ENCODE data around the gene KCNJ1. TPM values are rescaled to one million over a fixed set of nuclear protein-coding genes. Genes with fewer than 3 reads are reported as not detected.

KCNJ1 gene
- total RNA-seq, 2 donors from 2014 or later, result not detected

DNA sequence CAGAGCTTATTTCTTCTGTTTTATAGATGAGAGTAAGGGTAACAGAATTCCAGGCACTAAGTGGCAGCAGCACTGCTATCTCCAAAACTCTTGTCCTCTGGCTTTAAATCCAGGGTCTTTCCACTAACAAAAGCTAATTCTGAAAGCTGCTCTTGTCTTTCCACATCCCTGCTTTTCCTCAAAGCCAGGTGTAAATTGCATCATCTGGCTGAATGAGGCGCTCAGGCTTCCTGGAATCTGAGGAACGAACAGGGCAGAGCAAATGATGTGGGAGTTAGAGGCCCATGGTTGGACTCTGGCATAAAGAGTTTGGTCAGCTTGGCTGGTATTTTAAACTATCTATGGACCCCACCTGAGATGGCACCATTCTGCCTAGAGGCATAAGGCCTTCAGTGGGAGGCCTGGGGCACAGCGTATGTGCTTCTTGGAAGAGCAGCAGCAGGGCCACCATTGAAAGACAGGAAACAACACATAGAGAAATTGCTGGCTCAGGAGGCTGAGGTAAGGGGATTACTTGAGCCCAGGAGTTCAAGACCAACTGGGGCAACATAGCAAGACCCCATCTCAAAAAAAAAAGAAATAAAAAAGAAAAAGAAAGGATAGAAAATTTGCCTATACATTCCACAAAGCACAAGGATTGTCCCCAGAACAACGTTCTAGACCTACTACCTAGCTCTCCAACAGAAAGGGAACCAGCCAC lies 25.9 kb upstream of the KCNJ1 start:
- DNase-seq (peak; percentile 50 to 74 (median 58)), ATAC-seq (no peak)
- peaks cover 89% of the 10 kb centered on the region for H3K4me1 ChIP-seq

DNA sequence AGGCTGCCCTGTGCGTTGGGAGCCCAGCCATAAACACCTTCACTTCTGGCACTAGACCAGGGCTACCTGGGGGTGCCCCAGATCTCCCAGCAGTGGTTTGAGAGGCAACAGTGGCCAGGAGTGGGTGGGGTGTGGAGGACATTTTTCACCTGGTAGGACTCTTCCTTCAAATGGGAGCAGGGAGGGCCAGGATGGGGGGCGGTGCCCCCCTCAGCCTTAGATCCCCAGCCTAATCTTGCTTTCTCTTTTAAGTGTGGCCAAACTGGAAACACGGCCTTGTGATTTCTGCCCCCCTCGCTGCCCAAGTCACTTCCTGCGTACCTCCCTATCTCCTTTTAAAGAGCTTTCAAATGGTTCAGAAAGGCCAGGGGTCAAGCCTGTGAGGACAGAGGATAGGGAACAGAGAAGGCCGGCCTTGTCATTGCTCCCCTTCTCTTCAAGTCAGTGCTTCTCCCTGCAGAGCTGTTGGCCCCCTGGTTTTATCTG lies 24.9 kb upstream of the KCNJ1 start:
- ATAC-seq (peak; percentile 22), DNase-seq (peak; percentile 56 to 75 (median 70))
- WGBS, 2 donors, result 6 to 7% methylated on average over 6 of the region's 6 CpGs
- TF ChIP-seq POLR2A (IDR thresholded peaks at IDR 0.05), result peak in 1 of 3 donors; percentile 11
- TF ChIP-seq, protein P1, sequence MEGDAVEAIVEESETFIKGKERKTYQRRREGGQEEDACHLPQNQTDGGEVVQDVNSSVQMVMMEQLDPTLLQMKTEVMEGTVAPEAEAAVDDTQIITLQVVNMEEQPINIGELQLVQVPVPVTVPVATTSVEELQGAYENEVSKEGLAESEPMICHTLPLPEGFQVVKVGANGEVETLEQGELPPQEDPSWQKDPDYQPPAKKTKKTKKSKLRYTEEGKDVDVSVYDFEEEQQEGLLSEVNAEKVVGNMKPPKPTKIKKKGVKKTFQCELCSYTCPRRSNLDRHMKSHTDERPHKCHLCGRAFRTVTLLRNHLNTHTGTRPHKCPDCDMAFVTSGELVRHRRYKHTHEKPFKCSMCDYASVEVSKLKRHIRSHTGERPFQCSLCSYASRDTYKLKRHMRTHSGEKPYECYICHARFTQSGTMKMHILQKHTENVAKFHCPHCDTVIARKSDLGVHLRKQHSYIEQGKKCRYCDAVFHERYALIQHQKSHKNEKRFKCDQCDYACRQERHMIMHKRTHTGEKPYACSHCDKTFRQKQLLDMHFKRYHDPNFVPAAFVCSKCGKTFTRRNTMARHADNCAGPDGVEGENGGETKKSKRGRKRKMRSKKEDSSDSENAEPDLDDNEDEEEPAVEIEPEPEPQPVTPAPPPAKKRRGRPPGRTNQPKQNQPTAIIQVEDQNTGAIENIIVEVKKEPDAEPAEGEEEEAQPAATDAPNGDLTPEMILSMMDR (IDR thresholded peaks at IDR 0.05), result no peak
- Histone ChIP-seq H3K4me1 (peaks cover 91% of the 10 kb centered on the region), H3K9me3 (no peaks in the 10 kb centered on the region), H3K36me3 (replicated peaks in 1 of 2; ENCODE audit: insufficient read depth in 1 of 2, low read depth in 2 of 2) (no peaks in the 10 kb centered on the region), H3K4me3 (no peak overlapping the region), H3K27me3 (no peaks in the 10 kb centered on the region), H3K27ac (peak overlapping the region; percentile 79 to 87 (median 82))
- intact Hi-C loops (cut with DNase I), result no loop called here

More for the DNA sequence above, 25.9 kb upstream of the KCNJ1 start:
- no peak overlapping the region for H3K4me3 ChIP-seq
- no peaks in the 10 kb centered on the region for H3K36me3 ChIP-seq (replicated peaks in 1 of 2; ENCODE audit: insufficient read depth in 1 of 2, low read depth in 2 of 2)
- TF ChIP-seq POLR2A (IDR thresholded peaks at IDR 0.05), result peak in 1 of 3 donors; percentile 25
- TF ChIP-seq, protein P1 (IDR thresholded peaks at IDR 0.05), result no peak
- H3K9me3 ChIP-seq, result no peaks in the 10 kb centered on the region
- H3K27ac ChIP-seq, result peak overlapping the region; percentile 79 to 87 (median 82)
- intact Hi-C loops (cut with DNase I), result no loop called here
- WGBS, 2 donors, result 24 to 30% methylated on average over 4 of the region's 4 CpGs
- no peaks in the 10 kb centered on the region for H3K27me3 ChIP-seq

DNA sequence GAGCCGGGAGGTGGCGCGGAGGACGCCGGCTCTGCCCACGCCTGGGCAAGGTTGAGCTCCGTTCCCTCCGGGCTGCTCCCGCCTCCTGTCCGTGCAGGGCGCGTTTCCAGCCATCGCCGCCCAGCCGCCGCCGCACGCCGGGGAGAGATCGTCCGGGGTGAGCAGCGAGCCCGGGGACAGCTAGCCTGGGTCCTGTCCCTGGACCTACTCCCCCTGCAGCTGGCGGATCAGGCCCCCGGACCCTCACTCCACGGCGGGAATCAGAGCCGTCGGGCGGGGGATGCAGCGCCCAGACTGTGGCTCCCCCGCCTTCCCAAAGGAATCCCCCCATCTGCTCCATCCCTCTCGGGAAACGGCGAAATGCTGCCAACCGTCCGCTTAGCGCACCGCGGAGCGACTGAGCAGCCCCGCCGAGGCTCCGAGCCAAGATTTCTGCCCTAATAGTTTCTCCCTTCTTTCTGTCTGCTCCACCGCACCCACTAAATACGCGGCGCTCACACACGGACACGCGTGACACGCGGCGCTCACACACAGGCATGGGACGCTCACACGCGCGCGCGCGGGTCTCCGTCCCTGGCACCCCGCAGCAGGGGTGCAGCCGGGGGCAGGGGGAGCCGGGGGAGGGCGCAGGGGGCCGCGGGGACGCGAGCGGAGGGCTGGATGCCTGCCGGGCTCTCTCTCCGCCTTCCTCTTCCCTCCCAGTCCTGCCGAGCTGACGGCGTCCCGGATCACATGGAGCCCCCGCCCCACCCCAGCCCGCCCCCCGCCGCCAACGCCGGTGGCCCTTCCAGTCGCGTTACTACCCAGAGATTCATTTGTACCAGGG lies 23.7 kb upstream of the KCNJ1 start, which contains the start of gene KCNJ5:
Gene KCNJ5 (plus strand): TSS at position 814 of the 826 bp plus-strand sequence. CDS start 19,918 bp downstream, outside the sequence.
- DNase-seq (peak; percentile 56 to 66 (median 60)), ATAC-seq (peak; percentile 31)
- intact Hi-C loops (cut with DNase I), result no loop called here
- Histone ChIP-seq H3K4me3 (peak within 1 kb of the TSS; percentile 17 to 68), H3K9me3 (no peaks in the 10 kb centered on the region), H3K4me1 (peaks cover 87% of the 10 kb centered on the region), H3K27me3 (no peaks in the 10 kb centered on the region), H3K27ac (peak within 1 kb of the TSS; percentile 79 to 87 (median 82)), H3K36me3 (replicated peaks in 1 of 2; ENCODE audit: insufficient read depth in 1 of 2, low read depth in 2 of 2) (no peaks in the 10 kb centered on the region)
- TF ChIP-seq POLR2A (IDR thresholded peaks at IDR 0.05), result peak in 2 of 3 donors; percentile 9 to 10
- TF ChIP-seq, protein P1 (IDR thresholded peaks at IDR 0.05), result no peak
- 1% methylated on average over 74 of the region's 85 CpGs; no CpG with 5 or more reads in 1 of the 2 donors for WGBS, 2 donors

DNA sequence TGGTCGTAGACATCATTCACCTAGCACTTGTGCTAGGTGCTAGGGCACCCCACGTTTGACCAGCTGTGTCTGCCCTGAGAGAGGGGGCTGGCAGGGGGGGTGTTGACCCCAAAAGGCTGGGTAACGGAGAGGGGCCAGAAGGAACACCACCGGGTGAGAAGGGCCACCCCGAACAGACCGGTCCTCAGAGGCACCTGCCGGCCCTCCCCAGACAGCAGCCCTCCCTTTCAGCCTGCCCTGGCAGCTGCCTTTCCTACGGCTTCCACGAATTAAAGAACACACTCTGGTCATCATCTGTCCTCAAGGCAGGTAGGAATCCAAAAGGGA lies 23.1 kb upstream of the KCNJ1 start:
- TF ChIP-seq, protein P1 (IDR thresholded peaks at IDR 0.05), result no peak
- no peak for TF ChIP-seq POLR2A (IDR thresholded peaks at IDR 0.05)
- H3K36me3 ChIP-seq (replicated peaks in 1 of 2; ENCODE audit: insufficient read depth in 1 of 2, low read depth in 2 of 2), result no peaks in the 10 kb centered on the region
- H3K27me3 ChIP-seq, result no peaks in the 10 kb centered on the region
- WGBS, 2 donors, result 15% methylated on average over 8 of the region's 9 CpGs; no CpG with 5 or more reads in 1 of the 2 donors
- ATAC-seq (no peak), DNase-seq (no peak)
- intact Hi-C loops (cut with DNase I), result no loop called here
- peak overlapping the region; percentile 79 to 87 (median 82) for H3K27ac ChIP-seq
- no peak overlapping the region for H3K4me3 ChIP-seq
- H3K4me1 ChIP-seq, result peaks cover 82% of the 10 kb centered on the region
- H3K9me3 ChIP-seq, result no peaks in the 10 kb centered on the region
